DOHH2 (cell line): Measurements from ENCODE around the gene C2CD3.

ENCODE experiments used
- H3F3A ChIP-seq: fragments of 200-600 bp; sonication (generic), shearing (Covaris generic); 2 replicates; pipeline ENCODE4 v1.6.0; 2016; ENCODE audit warnings: antibody characterized with exemption, mild to moderate bottlenecking; ENCODE audit not compliant: control insufficient read depth, insufficient read depth
- H3K27ac ChIP-seq: fragments of 200-600 bp; sonication (generic); 2 replicates; pipeline ENCODE4 v1.5.1; 2014; ENCODE audit warnings: low read depth, mild to moderate bottlenecking, low read length, moderate library complexity
- H3K27me3 ChIP-seq: fragments of 200-600 bp; sonication (generic); 2 replicates; pipeline ENCODE4 v1.6.1; 2014; ENCODE audit warnings: mild to moderate bottlenecking, low read length, mixed read lengths; ENCODE audit not compliant: control insufficient read depth
- H3K36me3 ChIP-seq: fragments of 200-600 bp; sonication (generic); 2 replicates; pipeline ENCODE4 v1.6.1; 2014; ENCODE audit warnings: mild to moderate bottlenecking, low read length, moderate library complexity, mixed read lengths; ENCODE audit not compliant: control insufficient read depth
- H3K4me1 ChIP-seq: fragments of 200-600 bp; sonication (generic); 2 replicates; pipeline ENCODE4 v1.6.1; 2014; ENCODE audit warnings: mild to moderate bottlenecking, low read length, mixed read lengths; ENCODE audit not compliant: control insufficient read depth
- H3K4me2 ChIP-seq: fragments of 200-600 bp; sonication (generic); 2 replicates; pipeline ENCODE4 v1.6.0; 2014; ENCODE audit warnings: mild to moderate bottlenecking, low read length, moderate library complexity
- H3K4me3 ChIP-seq: fragments of 200-600 bp; sonication (generic); 2 replicates; pipeline ENCODE4 v1.5.1; 2014; ENCODE audit warnings: mild to moderate bottlenecking, low read length, mixed read lengths
- H3K79me2 ChIP-seq: fragments of 200-600 bp; sonication (generic); 2 replicates; pipeline ENCODE4 v1.6.1; 2014; ENCODE audit warnings: mild to moderate bottlenecking, low read length, mixed read lengths; ENCODE audit not compliant: control insufficient read depth
- H3K9me2 ChIP-seq: fragments of 200-600 bp; sonication (generic); replicated peaks from 2 replicates; pipeline ENCODE4 v1.6.1; 2014; ENCODE audit warnings: mild to moderate bottlenecking, low read length, mixed read lengths; ENCODE audit not compliant: control insufficient read depth
- H3K9me3 ChIP-seq: fragments of 200-600 bp; sonication (generic); 2 replicates; pipeline ENCODE4 v1.6.1; 2014; ENCODE audit warnings: antibody characterized with exemption, low read length, mixed read lengths; ENCODE audit not compliant: control insufficient read depth, insufficient read depth
- H4K20me1 ChIP-seq: fragments of 200-600 bp; sonication (generic); 2 replicates; pipeline ENCODE4 v1.6.0; 2014; ENCODE audit warnings: low read depth, mild to moderate bottlenecking, antibody characterized with exemption, low read length, moderate library complexity; ENCODE audit not compliant: control insufficient read depth, insufficient read depth
- EZH2phosphoT487 ChIP-seq: fragments of 200-600 bp; sonication (generic); IDR thresholded peaks from 2 replicates; pipeline ENCODE4 v1.6.1; 2017; ENCODE audit warnings: borderline replicate concordance, mild to moderate bottlenecking, antibody characterized with exemption, low read length, moderate library complexity, mixed read lengths
- TF ChIP-seq, protein P1 (sequence below): fragments of 200-600 bp; sonication (generic); IDR thresholded peaks from one replicate; pipeline ENCODE4 v1.5.1; 2014; ENCODE audit warnings: antibody characterized with exemption, mild to moderate bottlenecking, low read depth, low read length; ENCODE audit not compliant: poor library complexity, severe bottlenecking

C2CD3 gene

DNA sequence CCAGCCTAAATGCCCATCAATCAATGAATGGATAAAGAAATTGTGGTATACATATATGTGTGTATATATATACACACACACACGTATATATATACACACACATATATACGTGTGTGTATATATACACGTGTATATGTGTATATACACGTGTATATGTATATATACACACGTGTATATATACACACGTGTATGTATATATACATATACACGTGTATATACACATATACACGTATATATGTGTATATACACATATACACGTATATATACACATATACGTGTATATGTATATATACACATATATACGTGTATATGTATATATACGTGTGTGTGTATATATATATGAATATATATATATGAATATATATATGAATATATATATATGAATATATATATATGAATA, 54.1 kb downstream of the C2CD3 start:
- H3K27ac ChIP-seq, result no peak overlapping the region
- no peak overlapping the region for H3K4me3 ChIP-seq
- no peaks in the 10 kb centered on the region for H3K79me2 ChIP-seq
- no peaks in the 10 kb centered on the region for H3K27me3 ChIP-seq
- H4K20me1 ChIP-seq, result no peaks in the 10 kb centered on the region
- no peaks in the 10 kb centered on the region for H3K9me2 ChIP-seq
- TF ChIP-seq, protein P1, sequence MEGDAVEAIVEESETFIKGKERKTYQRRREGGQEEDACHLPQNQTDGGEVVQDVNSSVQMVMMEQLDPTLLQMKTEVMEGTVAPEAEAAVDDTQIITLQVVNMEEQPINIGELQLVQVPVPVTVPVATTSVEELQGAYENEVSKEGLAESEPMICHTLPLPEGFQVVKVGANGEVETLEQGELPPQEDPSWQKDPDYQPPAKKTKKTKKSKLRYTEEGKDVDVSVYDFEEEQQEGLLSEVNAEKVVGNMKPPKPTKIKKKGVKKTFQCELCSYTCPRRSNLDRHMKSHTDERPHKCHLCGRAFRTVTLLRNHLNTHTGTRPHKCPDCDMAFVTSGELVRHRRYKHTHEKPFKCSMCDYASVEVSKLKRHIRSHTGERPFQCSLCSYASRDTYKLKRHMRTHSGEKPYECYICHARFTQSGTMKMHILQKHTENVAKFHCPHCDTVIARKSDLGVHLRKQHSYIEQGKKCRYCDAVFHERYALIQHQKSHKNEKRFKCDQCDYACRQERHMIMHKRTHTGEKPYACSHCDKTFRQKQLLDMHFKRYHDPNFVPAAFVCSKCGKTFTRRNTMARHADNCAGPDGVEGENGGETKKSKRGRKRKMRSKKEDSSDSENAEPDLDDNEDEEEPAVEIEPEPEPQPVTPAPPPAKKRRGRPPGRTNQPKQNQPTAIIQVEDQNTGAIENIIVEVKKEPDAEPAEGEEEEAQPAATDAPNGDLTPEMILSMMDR, result no peak
- no peak for TF ChIP-seq EZH2phosphoT487
- peaks cover 5% of the 10 kb centered on the region for H3F3A ChIP-seq
- H3K4me1 ChIP-seq, result no peaks in the 10 kb centered on the region
- no peak overlapping the region for H3K4me2 ChIP-seq
- peaks cover 52% of the 10 kb centered on the region for H3K36me3 ChIP-seq
- no peaks in the 10 kb centered on the region for H3K9me3 ChIP-seq

DNA sequence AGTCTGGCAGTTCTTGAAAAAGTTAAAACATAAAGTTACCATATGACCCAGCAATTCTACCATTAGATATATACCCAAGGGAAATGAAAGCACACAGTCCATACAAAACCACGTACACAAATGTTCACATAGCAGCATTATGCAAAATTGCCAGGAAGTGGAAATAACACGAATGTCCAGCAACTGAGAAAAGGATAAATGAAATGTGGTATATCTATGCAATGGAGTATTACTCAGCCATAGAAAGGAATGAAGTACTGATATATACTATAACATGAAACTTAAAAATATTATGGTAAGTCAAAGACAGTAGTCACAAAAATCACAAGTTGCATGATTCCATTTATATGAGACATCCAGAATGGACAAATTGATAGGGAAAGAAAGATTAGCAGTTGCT, 57.9 kb downstream of the C2CD3 start:
- Histone ChIP-seq H3F3A (no peaks in the 10 kb centered on the region), H3K36me3 (peaks cover 44% of the 10 kb centered on the region), H3K4me1 (peaks cover 4% of the 10 kb centered on the region; the same call in 1 of the 2 replicates), H3K79me2 (no peaks in the 10 kb centered on the region), H4K20me1 (no peaks in the 10 kb centered on the region), H3K27me3 (no peaks in the 10 kb centered on the region), H3K4me3 (no peak overlapping the region), H3K9me2 (no peaks in the 10 kb centered on the region), H3K27ac (no peak overlapping the region), H3K4me2 (no peak overlapping the region), H3K9me3 (no peaks in the 10 kb centered on the region)
- TF ChIP-seq, protein P1, result no peak

DNA sequence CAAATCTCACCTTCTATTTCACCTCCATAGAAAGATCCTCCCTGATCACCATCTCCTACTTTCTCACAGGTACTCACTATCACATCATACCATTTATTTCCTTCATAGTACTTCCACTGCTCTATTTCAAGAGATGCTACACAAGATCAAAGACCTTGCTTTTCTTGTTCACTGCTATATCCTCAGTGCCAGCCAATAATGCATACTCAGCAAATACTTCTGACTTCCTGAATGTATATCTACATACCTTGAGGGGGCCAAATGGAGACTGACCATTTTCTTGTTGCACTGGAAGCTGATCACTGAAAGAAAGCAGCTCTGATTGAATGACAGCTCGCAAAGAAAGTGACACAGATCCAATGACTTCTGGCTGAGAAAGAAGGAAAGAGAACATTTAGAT, 64.7 kb downstream of the C2CD3 start:
- Histone ChIP-seq H4K20me1 (no peaks in the 10 kb centered on the region), H3K9me3 (no peaks in the 10 kb centered on the region), H3F3A (no peaks in the 10 kb centered on the region; the same call in 1 of the 2 replicates), H3K9me2 (no peaks in the 10 kb centered on the region), H3K27ac (no peak overlapping the region), H3K79me2 (no peaks in the 10 kb centered on the region), H3K4me3 (no peak overlapping the region), H3K4me1 (peaks cover 3% of the 10 kb centered on the region; the same call in 1 of the 2 replicates), H3K4me2 (no peak overlapping the region), H3K36me3 (peaks cover 49% of the 10 kb centered on the region), H3K27me3 (no peaks in the 10 kb centered on the region)
- TF ChIP-seq EZH2phosphoT487, result no peak
- TF ChIP-seq, protein P1, result no peak

DNA sequence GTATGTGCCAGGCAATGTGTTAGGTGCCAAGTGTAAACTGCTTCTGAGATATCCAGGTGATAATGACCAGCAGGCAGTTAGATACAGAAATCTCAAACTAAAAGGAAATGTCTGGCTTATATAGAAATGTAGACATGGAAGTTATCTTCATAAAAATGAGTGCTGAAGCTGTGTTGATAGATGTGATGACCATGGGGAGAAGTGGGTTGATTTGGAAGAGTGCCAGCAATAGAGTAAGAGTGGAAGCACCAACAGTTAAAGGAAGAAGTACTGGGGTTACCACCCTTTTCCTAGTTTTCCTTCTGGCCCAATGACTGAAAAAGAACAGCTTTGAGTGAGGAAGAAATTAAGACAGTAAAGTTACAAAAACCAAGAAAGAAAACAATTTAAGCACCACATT, 68.5 kb downstream of the C2CD3 start:
- Histone ChIP-seq H3K4me2 (no peak overlapping the region), H3K4me3 (no peak overlapping the region), H3K79me2 (no peaks in the 10 kb centered on the region), H4K20me1 (no peaks in the 10 kb centered on the region), H3K4me1 (no peaks in the 10 kb centered on the region), H3F3A (no peaks in the 10 kb centered on the region; the same call in 1 of the 2 replicates), H3K9me3 (no peaks in the 10 kb centered on the region), H3K36me3 (peaks cover 77% of the 10 kb centered on the region), H3K9me2 (no peaks in the 10 kb centered on the region), H3K27ac (no peak overlapping the region), H3K27me3 (no peaks in the 10 kb centered on the region)
- TF ChIP-seq, protein P1, result no peak
- TF ChIP-seq EZH2phosphoT487, result no peak
